CD4-positive, alpha-beta memory T cell (primary cell): ENCODE results near the gene RABGAP1. TPM values are rescaled to one million over a fixed set of nuclear protein-coding genes. Genes with fewer than 3 reads are reported as not detected.

Source experiments
- CTCF ChIA-PET: fragments of 350-600 bp; sonication (Branson Sonifier 250); formaldehyde crosslinking; loops from one replicate; lab custom pipeline; 2021; ENCODE audit warnings: inconsistent platforms; ENCODE audit not compliant: partially characterized antibody; lab: Charles Lee
- POLR2A ChIA-PET: fragments of 350-600 bp; sonication (Branson Sonifier 250); formaldehyde crosslinking; loops from one replicate; lab custom pipeline; 2021; ENCODE audit not compliant: partially characterized antibody; lab: Charles Lee
- DNase-seq, 5 donors: peaks; one replicate each; pipeline versions ENCODE4 v3.0.0 to v3.0.0-alpha.2; 2020 to 2022; ENCODE audit warnings: mixed read lengths in 1 of 5
- H3K27ac ChIP-seq: one replicate; pipeline ENCODE4 v1.7.0; 2013; ENCODE audit warnings: low read depth, low read length
- H3K27me3 ChIP-seq: 2 replicates; pipeline ENCODE4 v1.7.0; 2013; ENCODE audit warnings: mild to moderate bottlenecking, low read length, moderate library complexity; ENCODE audit not compliant: insufficient read depth
- H3K36me3 ChIP-seq: 2 replicates; pipeline ENCODE4 v1.7.0; 2013; ENCODE audit warnings: mild to moderate bottlenecking, low read length, moderate library complexity; ENCODE audit not compliant: insufficient read depth
- H3K4me1 ChIP-seq: 2 replicates; pipeline ENCODE4 v1.7.0; 2013; ENCODE audit warnings: mild to moderate bottlenecking, low read length, moderate library complexity; ENCODE audit not compliant: insufficient read depth
- H3K4me3 ChIP-seq, 2 donors: one replicate each; pipeline ENCODE4 v1.7.0; 2013; ENCODE audit warnings: low read length in 2 of 2, mild to moderate bottlenecking in 1 of 2
- H3K9me3 ChIP-seq, 2 donors: one replicate each; pipeline ENCODE4 v1.7.0; 2013; ENCODE audit warnings: low read length in 2 of 2, control low read depth in 1 of 2; ENCODE audit not compliant: control insufficient read depth in 1 of 2
- H3K27ac Mint-ChIP-seq, 7 donors: one replicate each; pipeline ENCODE4 v1.8.0; 2020 to 2021; ENCODE audit warnings: mixed read lengths in 7 of 7, mild to moderate bottlenecking in 6 of 7, inconsistent platforms in 3 of 7, moderate library complexity in 3 of 7
- H3K27me3 Mint-ChIP-seq, 2 donors: one replicate each; pipeline ENCODE4 v1.8.0; 2020 to 2021; ENCODE audit warnings: mixed read lengths in 2 of 2
- H3K36me3 Mint-ChIP-seq, 2 donors: one replicate each; pipeline ENCODE4 v1.8.0; 2020 to 2021; ENCODE audit warnings: mixed read lengths in 2 of 2, inconsistent platforms in 1 of 2, mild to moderate bottlenecking in 1 of 2
- H3K4me1 Mint-ChIP-seq, 4 donors: one replicate each; pipeline ENCODE4 v1.8.0; 2020 to 2021; ENCODE audit warnings: mixed read lengths in 4 of 4, mild to moderate bottlenecking in 1 of 4
- H3K4me3 Mint-ChIP-seq, 8 donors: one replicate each; pipeline ENCODE4 v1.8.0; 2020 to 2021; ENCODE audit warnings: mixed read lengths in 8 of 8, mild to moderate bottlenecking in 7 of 8, moderate library complexity in 6 of 8, inconsistent platforms in 3 of 8
- H3K9me3 Mint-ChIP-seq, 8 donors: one replicate each; pipeline ENCODE4 v1.8.0; 2020 to 2021; ENCODE audit warnings: mixed read lengths in 8 of 8, mild to moderate bottlenecking in 5 of 8, inconsistent platforms in 3 of 8, moderate library complexity in 1 of 8
- intact Hi-C: fragments of 100-400 bp; cut with micrococcal nuclease; formaldehyde crosslinking; loops from one replicate; pipeline ENCODE4 v1.15.1; 2023
- polyA plus RNA-seq, 2 donors: library from polyadenylated mRNA; unstranded; fragments of 300-500 nt; fragmentation: Illumina TruSeq; gene quantifications; one replicate each; pipeline ENCODE4 v1.2.3, GENCODE V29; 2021
- total RNA-seq, 2 experiments: library from RNA; stranded (reverse); gene quantifications; one replicate each; pipeline ENCODE4 v1.2.3, GENCODE V29; 2021

The RABGAP1 gene
- total and polyA plus RNA-seq, 4 experiments from 2014 or later = 21.6 to 43.6 (median 33.7) TPM

DNA sequence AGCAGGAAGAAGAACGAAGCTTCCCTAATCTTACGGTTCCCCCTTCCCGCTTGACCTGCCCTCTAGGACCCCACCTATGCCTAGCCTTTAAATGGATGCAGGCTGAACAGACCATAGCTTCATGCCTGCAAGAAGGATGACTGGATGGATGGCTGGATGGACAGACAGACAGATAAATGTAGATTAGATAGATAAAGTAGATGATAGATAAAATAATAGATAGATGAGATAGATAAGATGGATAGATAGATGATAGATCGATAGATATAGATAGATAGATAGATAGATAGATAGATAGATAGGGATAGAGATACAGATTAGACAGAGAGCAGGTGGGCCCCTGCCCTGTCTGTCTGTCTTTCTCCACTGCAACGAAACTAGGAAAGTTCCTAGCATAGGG is 164.7 kb downstream of the RABGAP1 start:
- intact Hi-C loops = no loop called here
- peak overlapping the region in 2 of 7 donors; percentile 12 to 61 for H3K27ac Mint-ChIP-seq
- ChIA-PET CTCF (no interaction called here), POLR2A (no interaction called here)
- H3K9me3 Mint-ChIP-seq = peaks cover 0 to 2% (median 0%) of the 10 kb centered on the region in 8 donors
- peaks cover 22 to 62% of the 10 kb centered on the region in 2 donors for H3K36me3 Mint-ChIP-seq
- H3K4me1 ChIP-seq = no peaks in the 10 kb centered on the region
- peaks cover 44% of the 10 kb centered on the region for H3K36me3 ChIP-seq
- no peaks in the 10 kb centered on the region for H3K27me3 ChIP-seq
- no peaks in the 10 kb centered on the region for H3K9me3 ChIP-seq
- no peak overlapping the region for H3K27ac ChIP-seq
- no peak for DNase-seq
- H3K4me3 ChIP-seq = no peak overlapping the region
- H3K27me3 Mint-ChIP-seq = no peaks in the 10 kb centered on the region
- H3K4me1 Mint-ChIP-seq = peaks cover 0 to 2% (median 0%) of the 10 kb centered on the region in 4 donors
- H3K4me3 Mint-ChIP-seq = no peak overlapping the region

- no peaks in the 10 kb centered on the region for H3K27me3 Mint-ChIP-seq
- peaks cover 12% of the 10 kb centered on the region for H3K4me1 ChIP-seq
- peaks cover 16 to 43% of the 10 kb centered on the region in 2 donors for H3K36me3 Mint-ChIP-seq
- H3K36me3 ChIP-seq = peaks cover 30% of the 10 kb centered on the region
- CTCF ChIA-PET = no interaction called here
- no peak for DNase-seq
- no peak overlapping the region for H3K4me3 ChIP-seq
- H3K9me3 ChIP-seq = no peaks in the 10 kb centered on the region
- peak overlapping the region in 3 of 7 donors; percentile 21 to 81 (median 80) for H3K27ac Mint-ChIP-seq
- H3K9me3 Mint-ChIP-seq = peaks cover 0 to 2% (median 0%) of the 10 kb centered on the region in 8 donors
- no peak overlapping the region for H3K4me3 Mint-ChIP-seq
- H3K27me3 ChIP-seq = no peaks in the 10 kb centered on the region
- peaks cover 7 to 21% (median 15%) of the 10 kb centered on the region in 4 donors for H3K4me1 Mint-ChIP-seq
- no peak overlapping the region for H3K27ac ChIP-seq
- POLR2A ChIA-PET = no interaction called here
- intact Hi-C loops = no loop called here
Measured at GRCh38 chr9:123107639-123108285, 166.9 kb downstream of the RABGAP1 start.

- intact Hi-C loops = no loop called here
- Histone ChIP-seq H3K27ac (no peak overlapping the region), H3K36me3 (peaks cover 30% of the 10 kb centered on the region), H3K4me1 (peaks cover 12% of the 10 kb centered on the region), H3K4me3 (no peak overlapping the region), H3K27me3 (no peaks in the 10 kb centered on the region), H3K9me3 (no peaks in the 10 kb centered on the region)
- ChIA-PET POLR2A (no interaction called here), CTCF (no interaction called here)
- H3K36me3 Mint-ChIP-seq = peaks cover 16 to 32% of the 10 kb centered on the region in 2 donors
- H3K4me3 Mint-ChIP-seq = no peak overlapping the region
- DNase-seq = no peak
- no peaks in the 10 kb centered on the region for H3K27me3 Mint-ChIP-seq
- H3K27ac Mint-ChIP-seq = peak overlapping the region in 4 of 7 donors; percentile 20 to 30 (median 23)
- peaks cover 0 to 4% (median 0%) of the 10 kb centered on the region in 8 donors for H3K9me3 Mint-ChIP-seq
- peaks cover 7 to 29% (median 18%) of the 10 kb centered on the region in 4 donors for H3K4me1 Mint-ChIP-seq
Measured at GRCh38 chr9:123108976-123109375, 168.2 kb downstream of the RABGAP1 start.

DNA sequence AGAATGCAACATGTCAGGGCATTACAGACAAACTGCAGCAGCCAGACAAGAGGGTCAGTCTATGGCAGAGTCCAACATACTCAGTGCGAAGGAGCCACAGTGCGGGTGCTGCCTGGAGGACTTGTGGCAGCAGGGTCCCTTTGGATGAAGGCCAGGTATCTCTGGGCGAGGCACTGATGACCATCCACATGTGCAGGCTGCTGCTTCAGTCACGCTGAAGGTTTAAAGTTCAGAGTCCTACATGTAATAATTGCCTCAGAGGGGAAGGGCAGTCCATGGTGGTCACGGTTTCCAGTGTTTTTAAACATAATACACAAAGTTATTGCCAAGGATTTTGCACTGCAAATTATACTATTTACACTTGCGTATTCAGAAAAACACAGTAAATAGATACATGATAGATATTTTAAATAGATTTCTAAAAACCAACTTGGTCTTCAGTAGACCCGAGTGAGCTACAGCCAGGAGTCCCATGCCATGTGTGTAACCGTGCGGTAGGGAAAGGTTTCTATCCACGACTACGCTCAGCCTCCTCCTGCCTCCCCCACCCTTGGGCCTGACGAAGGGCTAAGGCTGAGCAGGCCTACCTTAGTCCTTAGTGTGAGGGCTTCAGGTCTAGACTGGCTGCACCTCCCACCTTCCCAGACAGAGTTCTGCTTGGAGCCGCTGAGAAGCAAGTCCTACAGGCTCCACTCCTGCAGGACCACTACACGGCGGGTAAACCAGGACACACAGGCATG is 168.9 kb downstream of the RABGAP1 start:
- ChIA-PET POLR2A (no interaction called here), CTCF (interaction anchor here (1.1 to 3.0 kb wide), 2 partner anchors 240 to 246 kb away, joined by 3 to 13 read pairs; no protein-coding TSS in a partner anchor)
- Histone ChIP-seq H3K36me3 (peaks cover 30% of the 10 kb centered on the region), H3K27ac (no peak overlapping the region), H3K27me3 (no peaks in the 10 kb centered on the region), H3K4me1 (peaks cover 12% of the 10 kb centered on the region), H3K9me3 (no peaks in the 10 kb centered on the region), H3K4me3 (no peak overlapping the region)
- Mint-ChIP-seq H3K27me3 (no peaks in the 10 kb centered on the region), H3K4me3 (no peak overlapping the region), H3K27ac (peak overlapping the region in 5 of 7 donors; percentile 20 to 74 (median 24)), H3K4me1 (peaks cover 7 to 29% (median 18%) of the 10 kb centered on the region in 4 donors), H3K9me3 (peaks cover 0 to 4% (median 0%) of the 10 kb centered on the region in 8 donors), H3K36me3 (peaks cover 16 to 27% of the 10 kb centered on the region in 2 donors)
- intact Hi-C loops = no loop called here
- DNase-seq = no peak

DNA sequence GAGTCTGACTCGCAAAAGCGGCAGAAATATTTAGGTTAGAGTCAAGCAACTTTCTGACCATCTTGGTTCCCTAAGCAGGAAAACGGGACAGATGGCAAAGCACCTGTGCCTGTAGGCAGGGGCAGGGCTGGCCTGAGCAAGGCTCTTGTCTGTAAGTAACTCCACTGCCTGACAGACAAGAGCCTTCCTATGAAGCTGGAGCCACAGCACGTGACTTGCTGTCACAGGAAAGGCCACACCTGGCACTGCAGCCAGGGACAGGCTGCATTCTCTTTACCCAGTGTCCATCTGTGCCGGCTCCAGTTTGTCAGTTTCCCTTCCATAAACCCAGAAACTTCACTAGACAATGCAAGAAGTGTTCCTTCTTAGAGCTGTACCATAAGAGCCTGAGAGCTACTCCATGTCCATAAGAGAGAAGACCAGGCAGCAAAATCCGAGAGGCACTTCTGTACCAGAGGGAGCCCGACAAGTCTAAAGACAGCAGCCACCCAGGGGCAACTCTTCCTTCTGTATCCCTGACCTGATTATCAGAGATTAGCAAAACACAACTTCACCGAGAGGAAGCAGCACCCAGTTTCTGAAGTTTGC is 170.7 kb downstream of the RABGAP1 start:
- peaks cover 5 to 29% (median 18%) of the 10 kb centered on the region in 4 donors for H3K4me1 Mint-ChIP-seq
- intact Hi-C loops = no loop called here
- H3K27ac Mint-ChIP-seq = peak overlapping the region; percentile 49 to 90 (median 86)
- Histone ChIP-seq H3K36me3 (peaks cover 30% of the 10 kb centered on the region), H3K4me1 (peaks cover 12% of the 10 kb centered on the region), H3K9me3 (no peaks in the 10 kb centered on the region), H3K27ac (no peak overlapping the region), H3K4me3 (no peak overlapping the region), H3K27me3 (no peaks in the 10 kb centered on the region)
- H3K36me3 Mint-ChIP-seq = peaks cover 22 to 27% of the 10 kb centered on the region in 2 donors
- POLR2A ChIA-PET = no interaction called here
- H3K4me3 Mint-ChIP-seq = peak overlapping the region in 2 of 8 donors; percentile 10 to 25
- no peaks in the 10 kb centered on the region for H3K27me3 Mint-ChIP-seq
- peaks cover 0 to 4% (median 0%) of the 10 kb centered on the region in 8 donors for H3K9me3 Mint-ChIP-seq
- peak in 1 of 5 donors; percentile 16 for DNase-seq
- CTCF ChIA-PET = interaction anchor here (1.5 to 3.0 kb wide), 3 partner anchors 10 to 238 kb away, joined by 4 to 13 read pairs (median 6); no protein-coding TSS in a partner anchor

- ChIA-PET POLR2A (no interaction called here), CTCF (interaction anchor here (1.5 to 3.0 kb wide), 3 partner anchors 10 to 237 kb away, joined by 4 to 13 read pairs (median 6); no protein-coding TSS in a partner anchor)
- Histone ChIP-seq H3K9me3 (no peaks in the 10 kb centered on the region), H3K4me3 (no peak overlapping the region), H3K4me1 (peaks cover 12% of the 10 kb centered on the region), H3K36me3 (peaks cover 23% of the 10 kb centered on the region), H3K27ac (no peak overlapping the region), H3K27me3 (no peaks in the 10 kb centered on the region)
- Mint-ChIP-seq H3K4me1 (peaks cover 5 to 29% (median 18%) of the 10 kb centered on the region in 4 donors), H3K27me3 (no peaks in the 10 kb centered on the region), H3K27ac (peak overlapping the region; percentile 18 to 89 (median 78)), H3K9me3 (peaks cover 0 to 4% (median 0%) of the 10 kb centered on the region in 8 donors), H3K36me3 (peaks cover 18 to 24% of the 10 kb centered on the region in 2 donors), H3K4me3 (peak overlapping the region in 4 of 8 donors; percentile 25 to 55 (median 43))
- peak in 1 of 5 donors; percentile 7 for DNase-seq
- intact Hi-C loops = no loop called here
Measured at GRCh38 chr9:123112015-123112975, 171.5 kb downstream of the RABGAP1 start.
